H9 (cell line): ENCODE results near the gene AREG. TPM values are rescaled to one million over a fixed set of nuclear protein-coding genes. Genes with fewer than 3 reads are reported as not detected.
"Not testable (repeated sequence)": the region's sequence is repeated elsewhere in the genome, so short reads cannot be mapped to it uniquely, and the experiment has no call there.

Experiments used
- DNase-seq: peaks from one replicate; pipeline ENCODE4 v3.0.0-alpha.2; 2017
- H2AFZ ChIP-seq: one replicate; pipeline ENCODE4 v1.6.1; 2013; ENCODE audit warnings: mild to moderate bottlenecking, low read length, control low read depth, moderate library complexity
- H2AK5ac ChIP-seq: 2 replicates; pipeline ENCODE4 v1.6.1; 2013; ENCODE audit warnings: low read length, control low read depth, mixed read lengths; ENCODE audit not compliant: insufficient read length
- H2BK120ac ChIP-seq: one replicate; pipeline ENCODE4 v1.6.1; 2013; ENCODE audit warnings: low read depth, mild to moderate bottlenecking, low read length, control low read depth, inconsistent platforms; ENCODE audit not compliant: poor library complexity, severe bottlenecking
- H2BK12ac ChIP-seq: 2 replicates; pipeline ENCODE4 v1.6.1; 2013; ENCODE audit warnings: low read length, control low read depth, mixed read lengths, low read depth; ENCODE audit not compliant: insufficient read length
- H2BK15ac ChIP-seq: 2 replicates; pipeline ENCODE4 v1.6.1; 2013; ENCODE audit warnings: low read depth, low read length, control low read depth
- H2BK20ac ChIP-seq: one replicate; pipeline ENCODE4 v1.6.1; 2013; ENCODE audit warnings: low read depth, mild to moderate bottlenecking, low read length, control low read depth, inconsistent platforms; ENCODE audit not compliant: poor library complexity, severe bottlenecking
- H2BK5ac ChIP-seq: 2 replicates; pipeline ENCODE4 v1.6.1; 2013; ENCODE audit warnings: low read length, control low read depth, mixed read lengths; ENCODE audit not compliant: insufficient read length
- H3K14ac ChIP-seq: 2 replicates; pipeline ENCODE4 v1.6.1; 2013; ENCODE audit warnings: low read length, control low read depth; ENCODE audit not compliant: insufficient read depth
- H3K18ac ChIP-seq: 2 replicates; pipeline ENCODE4 v1.6.1; 2013; ENCODE audit warnings: low read depth, mild to moderate bottlenecking, mixed read lengths, low read length, control low read depth; ENCODE audit not compliant: insufficient read length
- H3K23ac ChIP-seq: 2 replicates; pipeline ENCODE4 v1.6.1; 2013; ENCODE audit warnings: low read length, control low read depth, mixed read lengths, low read depth; ENCODE audit not compliant: insufficient read length
- H3K23me2 ChIP-seq: 2 replicates; pipeline ENCODE4 v1.6.1; 2013; ENCODE audit warnings: low read depth, mild to moderate bottlenecking, mixed read lengths, low read length, control low read depth; ENCODE audit not compliant: insufficient read length, poor library complexity, severe bottlenecking
- H3K27ac ChIP-seq: 2 replicates; pipeline ENCODE4 v1.5.1; 2013; ENCODE audit warnings: low read length, control low read depth, mixed read lengths, low read depth; ENCODE audit not compliant: insufficient read length
- H3K27me3 ChIP-seq: 2 replicates; pipeline ENCODE4 v1.6.1; 2013; ENCODE audit warnings: low read length, control low read depth, inconsistent platforms; ENCODE audit not compliant: insufficient read depth
- H3K4ac ChIP-seq: 2 replicates; pipeline ENCODE4 v1.6.1; 2013; ENCODE audit warnings: low read depth, mild to moderate bottlenecking, control low read depth, inconsistent platforms, low read length, moderate library complexity
- H3K4me1 ChIP-seq: 2 replicates; pipeline ENCODE4 v1.6.1; 2013; ENCODE audit warnings: low read length, control low read depth, inconsistent platforms; ENCODE audit not compliant: insufficient read depth
- H3K4me2 ChIP-seq: 2 replicates; pipeline ENCODE4 v1.6.1; 2013; ENCODE audit warnings: low read length, control low read depth, mixed read lengths; ENCODE audit not compliant: insufficient read length, insufficient read depth
- H3K56ac ChIP-seq: 2 replicates; pipeline ENCODE4 v1.6.1; 2013; ENCODE audit warnings: low read depth, mild to moderate bottlenecking, mixed read lengths, low read length, control low read depth; ENCODE audit not compliant: insufficient read length
- H3K79me1 ChIP-seq: 2 replicates; pipeline ENCODE4 v1.6.1; 2013; ENCODE audit warnings: low read depth, mild to moderate bottlenecking, moderate library complexity, low read length, control low read depth, inconsistent platforms; ENCODE audit not compliant: insufficient read depth, poor library complexity, severe bottlenecking
- H3K79me2 ChIP-seq: 2 replicates; pipeline ENCODE4 v1.6.1; 2013; ENCODE audit warnings: low read length, control low read depth, inconsistent platforms; ENCODE audit not compliant: insufficient read depth
- H3K9ac ChIP-seq: 2 replicates; pipeline ENCODE4 v1.6.1; 2013; ENCODE audit warnings: low read length, control low read depth, mixed read lengths; ENCODE audit not compliant: insufficient read length; ENCODE audit errors: extremely low read depth
- H3K9me3 ChIP-seq: one replicate; pipeline ENCODE4 v1.6.1; 2013; ENCODE audit warnings: low read depth, low read length, inconsistent platforms; ENCODE audit not compliant: control insufficient read depth
- H3T11ph ChIP-seq: one replicate; pipeline ENCODE4 v1.6.1; 2013; ENCODE audit warnings: mild to moderate bottlenecking, low read length, control low read depth, inconsistent platforms
- H4K20me1 ChIP-seq: one replicate; pipeline ENCODE4 v1.6.1; 2013; ENCODE audit not compliant: control insufficient read depth, insufficient read length, insufficient read depth
- H4K5ac ChIP-seq: 2 replicates; pipeline ENCODE4 v1.6.1; 2013; ENCODE audit warnings: low read depth, mild to moderate bottlenecking, mixed read lengths, low read length, control low read depth; ENCODE audit not compliant: insufficient read length
- H4K8ac ChIP-seq: replicated peaks from 2 replicates; pipeline ENCODE4 v1.6.1; 2013; ENCODE audit warnings: low read length, control low read depth, mixed read lengths, low read depth; ENCODE audit not compliant: insufficient read length
- H4K91ac ChIP-seq: 2 replicates; pipeline ENCODE4 v1.6.1; 2013; ENCODE audit warnings: low read depth, mild to moderate bottlenecking, moderate library complexity, mixed read lengths, low read length, control low read depth; ENCODE audit not compliant: insufficient read length
- H3K27ac Mint-ChIP-seq, 3 experiments: 2 replicates in 2 of 3; 3 replicates in 1 of 3; pipeline ENCODE4 v1.8.0; 2020 to 2021; ENCODE audit warnings: mixed read lengths in 3 of 3, mild to moderate bottlenecking in 1 of 3, moderate library complexity in 1 of 3
- H3K27me3 Mint-ChIP-seq: 2 replicates; pipeline ENCODE4 v1.8.0; 2021; ENCODE audit warnings: low read depth, mild to moderate bottlenecking, moderate library complexity, mixed read lengths
- H3K36me3 Mint-ChIP-seq, 3 experiments: 2 replicates in 2 of 3; 3 replicates in 1 of 3; pipeline ENCODE4 v1.8.0; 2020 to 2021; ENCODE audit warnings: low read depth in 3 of 3, mixed read lengths in 3 of 3; ENCODE audit not compliant: insufficient read depth in 1 of 3
- H3K4me1 Mint-ChIP-seq, 2 experiments: 2 replicates each; pipeline ENCODE4 v1.8.0; 2020; ENCODE audit warnings: mixed read lengths in 2 of 2
- H3K4me3 Mint-ChIP-seq, 2 experiments: 2 replicates in 1 of 2; 3 replicates in 1 of 2; pipeline ENCODE4 v1.8.0; 2020 to 2021; ENCODE audit warnings: mild to moderate bottlenecking in 2 of 2, mixed read lengths in 2 of 2, moderate library complexity in 1 of 2
- H3K9me3 Mint-ChIP-seq, 2 experiments: 2 replicates in 1 of 2; 3 replicates in 1 of 2; pipeline ENCODE4 v1.8.0; 2020; ENCODE audit warnings: mild to moderate bottlenecking in 2 of 2, mixed read lengths in 2 of 2, moderate library complexity in 1 of 2
- WGBS: extraction: QIAGEN DNeasy Blood & Tissue Kit; methylation state at CpG from one replicate; pipeline ENCODE4 v1.1.7; 2013; ENCODE audit warnings: missing lambda C conversion rate, low lambda C conversion rate, mixed read lengths; ENCODE audit not compliant: insufficient read length; ENCODE audit errors: extremely low coverage; 5-methylcytosine and 5-hydroxymethylcytosine counted together
- total RNA-seq: library from RNA; stranded (reverse); gene quantifications from 2 replicates; pipeline ENCODE4 v1.2.1, GENCODE V29; 2021
- TF ChIP-seq, protein P1 (sequence below): fragments of 200-600 bp; sonication (generic); conservative IDR thresholded peaks from 3 replicates; pipeline ENCODE4 v1.8.0; 2021; ENCODE audit warnings: antibody characterized with exemption, mild to moderate bottlenecking

AREG gene
- total RNA-seq, 1 experiment from 2014 or later = 0.28 TPM

DNA sequence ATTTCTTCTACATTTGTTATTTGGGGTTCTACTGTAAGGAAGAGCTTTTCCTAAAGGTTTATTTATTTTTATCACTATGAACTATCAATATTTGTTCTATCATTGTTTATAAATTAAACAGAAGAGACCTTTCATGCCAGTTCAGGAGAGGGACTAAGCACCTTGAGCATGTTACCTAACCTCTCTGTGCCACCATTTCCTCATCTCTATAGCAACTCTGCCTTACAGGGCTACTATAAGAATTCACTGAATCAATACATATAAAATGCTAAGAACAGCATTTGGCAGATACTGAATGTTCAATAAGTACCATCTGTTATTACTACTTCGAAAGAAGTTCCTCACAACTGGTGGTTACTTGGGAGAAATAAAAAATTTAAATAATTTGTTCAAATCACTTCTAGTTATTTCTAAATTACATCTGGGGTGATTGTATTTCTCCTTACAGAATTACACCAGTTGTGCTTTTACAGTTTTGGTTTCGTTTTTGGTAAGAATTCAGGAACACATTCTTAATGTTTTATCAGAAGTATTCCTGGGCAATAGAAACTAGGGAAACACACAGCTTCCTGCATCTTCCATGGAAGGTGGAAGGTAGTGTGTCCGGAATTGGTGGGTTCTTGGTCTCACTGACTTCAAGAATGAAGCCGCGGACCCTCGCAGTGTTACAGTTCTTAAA is 47.0 kb upstream of the AREG start:
- Histone ChIP-seq H2AFZ (no peak overlapping the region), H2BK120ac (no peak overlapping the region), H2AK5ac (no peak overlapping the region), H3K79me2 (no peaks in the 10 kb centered on the region), H3K56ac (no peak overlapping the region), H3K9ac (no peak overlapping the region), H3K23ac (no peak overlapping the region), H4K91ac (no peak overlapping the region), H2BK20ac (no peak overlapping the region), H2BK12ac (no peak overlapping the region), H3K14ac (no peak overlapping the region), H4K8ac (no peak overlapping the region), H3K9me3 (no peaks in the 10 kb centered on the region), H4K5ac (no peak overlapping the region), H3K18ac (no peak overlapping the region), H3K27me3 (no peaks in the 10 kb centered on the region), H3T11ph (no peak overlapping the region), H2BK15ac (no peak overlapping the region), H4K20me1 (no peaks in the 10 kb centered on the region), H3K27ac (no peak overlapping the region), H3K23me2 (no peaks in the 10 kb centered on the region), H2BK5ac (no peak overlapping the region), H3K4me2 (no peak overlapping the region), H3K4ac (no peak overlapping the region), H3K4me1 (no peaks in the 10 kb centered on the region), H3K79me1 (no peaks in the 10 kb centered on the region)
- Mint-ChIP-seq H3K4me1 (peaks cover 0 to 6% of the 10 kb centered on the region in 2 experiments; a peak in 1 of 4 replicates), H3K9me3 (no peaks in the 10 kb centered on the region; a peak in 2 of 5 replicates), H3K36me3 (no peaks in the 10 kb centered on the region; a peak in 1 of 7 replicates), H3K4me3 (no peak overlapping the region), H3K27ac (no peak overlapping the region; a peak in 1 of 7 replicates), H3K27me3 (no peaks in the 10 kb centered on the region)
- no peak for DNase-seq
- TF ChIP-seq, protein P1, sequence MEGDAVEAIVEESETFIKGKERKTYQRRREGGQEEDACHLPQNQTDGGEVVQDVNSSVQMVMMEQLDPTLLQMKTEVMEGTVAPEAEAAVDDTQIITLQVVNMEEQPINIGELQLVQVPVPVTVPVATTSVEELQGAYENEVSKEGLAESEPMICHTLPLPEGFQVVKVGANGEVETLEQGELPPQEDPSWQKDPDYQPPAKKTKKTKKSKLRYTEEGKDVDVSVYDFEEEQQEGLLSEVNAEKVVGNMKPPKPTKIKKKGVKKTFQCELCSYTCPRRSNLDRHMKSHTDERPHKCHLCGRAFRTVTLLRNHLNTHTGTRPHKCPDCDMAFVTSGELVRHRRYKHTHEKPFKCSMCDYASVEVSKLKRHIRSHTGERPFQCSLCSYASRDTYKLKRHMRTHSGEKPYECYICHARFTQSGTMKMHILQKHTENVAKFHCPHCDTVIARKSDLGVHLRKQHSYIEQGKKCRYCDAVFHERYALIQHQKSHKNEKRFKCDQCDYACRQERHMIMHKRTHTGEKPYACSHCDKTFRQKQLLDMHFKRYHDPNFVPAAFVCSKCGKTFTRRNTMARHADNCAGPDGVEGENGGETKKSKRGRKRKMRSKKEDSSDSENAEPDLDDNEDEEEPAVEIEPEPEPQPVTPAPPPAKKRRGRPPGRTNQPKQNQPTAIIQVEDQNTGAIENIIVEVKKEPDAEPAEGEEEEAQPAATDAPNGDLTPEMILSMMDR = no peak
- WGBS = no CpG with 5 or more reads among the region's 6 CpGs

DNA sequence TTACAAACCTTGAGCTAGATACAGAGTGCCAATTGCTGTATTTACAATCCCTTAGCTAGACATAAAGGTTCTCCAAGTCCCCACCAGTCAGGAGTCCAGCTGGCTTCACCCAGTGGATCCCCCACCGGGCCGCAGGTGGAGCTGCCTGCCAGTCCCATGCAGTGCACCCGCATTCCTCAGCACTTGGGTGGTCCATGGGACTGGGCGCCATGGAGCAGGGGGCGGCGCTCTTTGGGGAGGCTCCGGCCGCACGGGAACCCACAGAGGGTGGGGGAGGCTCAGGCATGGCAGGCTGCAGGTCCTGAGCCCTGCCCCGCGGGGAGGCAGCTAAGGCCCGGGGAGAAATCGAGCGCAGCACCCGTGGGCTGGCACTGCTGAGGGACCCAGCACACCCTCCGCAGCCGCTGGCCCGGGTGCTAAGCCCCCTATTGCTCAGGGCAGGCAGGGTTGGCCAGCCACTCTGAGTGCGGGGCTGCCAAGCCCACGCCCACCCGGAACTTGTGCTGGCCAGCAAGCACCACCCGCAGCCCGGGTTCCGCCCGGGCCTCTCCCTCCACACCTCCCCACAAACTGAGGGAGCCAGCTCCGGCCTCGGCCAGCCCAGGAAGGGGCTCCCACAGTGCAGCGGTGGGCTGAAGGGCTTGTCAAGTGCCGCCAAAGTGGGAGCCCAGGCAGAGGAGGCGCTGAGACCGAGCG is 45.9 kb upstream of the AREG start:
- DNase-seq, H3K4me2 ChIP-seq, H4K20me1 ChIP-seq, H3K23me2 ChIP-seq, H3K9me3 Mint-ChIP-seq, H3K4me3 Mint-ChIP-seq, H3K27ac ChIP-seq, H3K27me3 ChIP-seq, H2BK15ac ChIP-seq, H3K27me3 Mint-ChIP-seq, H3K56ac ChIP-seq, H3K4me1 Mint-ChIP-seq, H3K4ac ChIP-seq, H2BK12ac ChIP-seq, H3K36me3 Mint-ChIP-seq, H3K4me1 ChIP-seq, H4K91ac ChIP-seq, H3K9me3 ChIP-seq, H2AK5ac ChIP-seq, H2BK20ac ChIP-seq, H2AFZ ChIP-seq, H3K79me1 ChIP-seq, H3K27ac Mint-ChIP-seq, H3K79me2 ChIP-seq, H3K9ac ChIP-seq, H3K14ac ChIP-seq, H3K18ac ChIP-seq, H3T11ph ChIP-seq, H3K23ac ChIP-seq, H2BK5ac ChIP-seq, H4K5ac ChIP-seq, H2BK120ac ChIP-seq, H4K8ac ChIP-seq: not testable (repeated sequence)
- WGBS = no CpG with 5 or more reads among the region's 32 CpGs
